Neutrophil (primary cell): ENCODE results near the gene THOC1.

ENCODE experiments used
- H3K27ac ChIP-seq: fragments of 200-600 bp; sonication (generic); 2 replicates; pipeline ENCODE4 v1.5.1; 2016; ENCODE audit warnings: mild to moderate bottlenecking, moderate library complexity
- H3K27me3 ChIP-seq: fragments of 200-600 bp; sonication (generic); 2 replicates; pipeline ENCODE4 v1.6.0; 2016; ENCODE audit warnings: mild to moderate bottlenecking
- H3K36me3 ChIP-seq: fragments of 200-600 bp; sonication (generic); 2 replicates; pipeline ENCODE4 v1.5.1; 2017
- H3K4me1 ChIP-seq, 2 experiments: fragments of 200-600 bp in 1 of 2; sonication (generic) in 1 of 2; 1 replicate in 1 of 2; 2 replicates in 1 of 2; pipeline versions ENCODE4 v1.5.1 to v1.6.1; 2013 to 2016; ENCODE audit warnings: low read depth in 1 of 2, low read length in 1 of 2, mild to moderate bottlenecking in 1 of 2, moderate library complexity in 1 of 2; ENCODE audit not compliant: control insufficient read depth in 1 of 2, insufficient read depth in 1 of 2
- H3K4me3 ChIP-seq, 2 experiments: fragments of 200-600 bp in 1 of 2; sonication (generic) in 1 of 2; 1 replicate in 1 of 2; 2 replicates in 1 of 2; pipeline ENCODE4 v1.5.1; 2013 to 2016; ENCODE audit warnings: low read depth in 1 of 2, low read length in 1 of 2, mild to moderate bottlenecking in 1 of 2, moderate library complexity in 1 of 2
- H3K9me3 ChIP-seq: fragments of 200-600 bp; sonication (generic); 2 replicates; pipeline ENCODE4 v1.5.1; 2016
- TF ChIP-seq, protein P1 (sequence below): fragments of 200-600 bp; sonication (generic); IDR thresholded peaks from 2 replicates; pipeline ENCODE4 v1.5.1; 2016; ENCODE audit warnings: antibody characterized with exemption

Gene THOC1

DNA sequence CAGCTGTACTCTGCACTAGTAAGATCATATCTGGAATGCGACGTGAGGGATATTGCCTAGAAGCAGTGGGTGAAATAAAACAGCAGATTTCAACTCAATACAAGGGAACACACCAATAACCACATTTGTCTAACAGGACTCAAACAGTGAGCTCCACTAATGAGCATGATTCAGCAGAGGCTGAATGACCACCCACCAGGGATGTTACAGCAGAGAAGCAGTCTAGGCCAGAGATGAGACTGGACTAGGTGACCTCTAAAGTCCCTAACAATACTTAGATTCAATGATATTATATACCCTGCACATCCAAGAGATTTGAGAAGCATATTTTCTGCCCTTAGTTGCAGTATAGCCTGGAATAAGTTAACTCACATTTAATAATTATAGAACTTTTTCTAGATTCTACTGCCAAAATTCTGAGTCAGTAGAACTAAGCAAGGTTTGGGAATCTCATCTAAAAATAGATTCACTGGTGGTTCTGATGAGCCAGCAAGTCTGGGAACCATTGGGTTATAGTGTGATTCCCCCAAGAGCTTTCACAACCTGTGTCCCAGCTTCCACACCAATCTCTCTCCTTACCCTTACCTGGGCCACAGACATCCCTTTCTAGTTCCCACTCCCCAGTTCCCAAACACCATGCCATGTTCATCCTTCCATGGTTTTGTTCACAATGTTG is 6.3 kb downstream of the THOC1 start:
- no peaks in the 10 kb centered on the region for H3K4me1 ChIP-seq
- H3K27me3 ChIP-seq: no peaks in the 10 kb centered on the region
- H3K4me3 ChIP-seq: no peak overlapping the region
- TF ChIP-seq, protein P1, sequence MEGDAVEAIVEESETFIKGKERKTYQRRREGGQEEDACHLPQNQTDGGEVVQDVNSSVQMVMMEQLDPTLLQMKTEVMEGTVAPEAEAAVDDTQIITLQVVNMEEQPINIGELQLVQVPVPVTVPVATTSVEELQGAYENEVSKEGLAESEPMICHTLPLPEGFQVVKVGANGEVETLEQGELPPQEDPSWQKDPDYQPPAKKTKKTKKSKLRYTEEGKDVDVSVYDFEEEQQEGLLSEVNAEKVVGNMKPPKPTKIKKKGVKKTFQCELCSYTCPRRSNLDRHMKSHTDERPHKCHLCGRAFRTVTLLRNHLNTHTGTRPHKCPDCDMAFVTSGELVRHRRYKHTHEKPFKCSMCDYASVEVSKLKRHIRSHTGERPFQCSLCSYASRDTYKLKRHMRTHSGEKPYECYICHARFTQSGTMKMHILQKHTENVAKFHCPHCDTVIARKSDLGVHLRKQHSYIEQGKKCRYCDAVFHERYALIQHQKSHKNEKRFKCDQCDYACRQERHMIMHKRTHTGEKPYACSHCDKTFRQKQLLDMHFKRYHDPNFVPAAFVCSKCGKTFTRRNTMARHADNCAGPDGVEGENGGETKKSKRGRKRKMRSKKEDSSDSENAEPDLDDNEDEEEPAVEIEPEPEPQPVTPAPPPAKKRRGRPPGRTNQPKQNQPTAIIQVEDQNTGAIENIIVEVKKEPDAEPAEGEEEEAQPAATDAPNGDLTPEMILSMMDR: no peak
- no peak overlapping the region for H3K27ac ChIP-seq
- peaks cover 44% of the 10 kb centered on the region for H3K36me3 ChIP-seq
- no peaks in the 10 kb centered on the region for H3K9me3 ChIP-seq

DNA sequence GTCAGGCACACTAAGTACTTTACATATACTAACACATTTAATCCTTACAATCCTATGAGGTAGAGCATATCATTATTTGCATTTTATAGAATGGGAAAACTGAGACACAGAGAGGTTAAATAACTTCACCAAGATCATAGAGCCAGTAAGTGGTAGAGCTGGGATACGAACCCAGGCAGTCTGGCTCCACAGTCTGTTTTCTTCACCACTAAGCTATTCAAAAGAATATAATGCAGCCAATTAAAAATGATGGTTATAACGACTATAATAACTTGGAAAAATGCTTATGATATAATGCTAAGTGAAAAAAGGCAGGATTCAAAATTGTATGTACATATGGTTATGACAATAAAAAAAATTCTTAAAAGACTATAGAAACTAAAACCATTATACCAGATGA is 7.3 kb downstream of the THOC1 start:
- Histone ChIP-seq H3K27ac (no peak overlapping the region), H3K4me3 (no peak overlapping the region), H3K36me3 (peaks cover 54% of the 10 kb centered on the region), H3K4me1 (no peaks in the 10 kb centered on the region), H3K27me3 (no peaks in the 10 kb centered on the region), H3K9me3 (no peaks in the 10 kb centered on the region)
- TF ChIP-seq, protein P1: no peak

DNA sequence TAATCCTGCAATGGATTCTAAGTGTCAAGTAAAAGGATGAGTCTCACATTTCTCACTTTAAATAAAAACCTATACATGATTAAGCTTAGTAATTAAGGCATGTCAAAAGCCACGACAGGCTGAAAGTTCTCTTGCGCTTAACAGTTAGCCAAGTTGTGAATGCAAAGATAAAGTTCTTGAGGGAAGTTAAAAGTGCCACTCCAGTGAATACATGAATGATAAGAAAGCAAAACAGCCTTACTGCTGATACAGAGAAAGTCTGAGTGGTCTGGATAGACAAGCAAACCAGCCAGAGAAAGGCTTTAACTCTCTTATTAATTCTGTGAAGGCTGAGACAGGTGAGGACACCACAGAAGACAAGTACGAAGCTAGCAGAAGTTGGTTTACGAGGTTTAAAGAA is 12.7 kb downstream of the THOC1 start:
- H3K36me3 ChIP-seq: peaks cover 67% of the 10 kb centered on the region
- no peak overlapping the region for H3K4me3 ChIP-seq
- H3K27ac ChIP-seq: no peak overlapping the region
- TF ChIP-seq, protein P1: no peak
- H3K9me3 ChIP-seq: no peaks in the 10 kb centered on the region
- H3K4me1 ChIP-seq: no peaks in the 10 kb centered on the region
- H3K27me3 ChIP-seq: no peaks in the 10 kb centered on the region

DNA sequence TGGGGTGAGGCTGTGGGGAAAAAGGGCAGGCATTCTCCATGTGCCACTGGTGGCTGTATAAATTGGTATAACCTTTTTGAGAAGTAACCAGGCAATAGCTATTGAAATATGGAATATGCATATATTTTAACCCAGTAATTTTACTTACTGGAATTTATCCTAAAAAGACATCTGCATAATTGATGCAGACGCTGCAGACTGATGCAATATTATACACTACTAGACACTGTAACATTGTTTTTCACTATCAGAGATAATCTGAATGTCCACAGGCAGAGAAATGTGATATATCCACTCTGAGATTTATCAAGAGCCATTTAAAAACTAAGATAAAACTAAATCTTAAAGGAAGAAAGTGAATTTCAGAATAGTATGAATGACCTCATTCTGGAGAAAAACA is 14.7 kb downstream of the THOC1 start:
- TF ChIP-seq, protein P1: no peak
- Histone ChIP-seq H3K4me3 (no peak overlapping the region), H3K36me3 (peaks cover 60% of the 10 kb centered on the region), H3K27me3 (no peaks in the 10 kb centered on the region), H3K27ac (no peak overlapping the region), H3K9me3 (no peaks in the 10 kb centered on the region), H3K4me1 (no peaks in the 10 kb centered on the region)

DNA sequence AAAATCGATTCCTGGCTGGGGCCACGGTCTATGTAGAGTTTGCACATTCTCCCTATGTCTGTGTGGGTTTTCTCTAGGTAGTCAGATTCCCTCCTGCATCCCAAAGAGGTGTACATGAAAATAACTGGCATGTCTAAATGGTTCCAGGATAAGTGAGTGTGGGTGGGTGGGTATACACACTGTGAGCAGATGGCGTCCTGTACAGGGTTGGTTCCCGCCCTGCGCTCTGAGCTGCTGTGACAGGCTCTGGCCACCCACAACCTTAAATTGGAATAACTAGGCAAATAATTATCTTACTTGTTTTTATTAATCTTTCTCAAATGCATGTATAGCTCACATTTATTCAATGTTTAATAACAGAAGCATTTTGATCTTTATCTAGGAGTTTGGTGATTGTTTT is 16.3 kb downstream of the THOC1 start:
- Histone ChIP-seq H3K4me1 (no peaks in the 10 kb centered on the region), H3K27me3 (no peaks in the 10 kb centered on the region), H3K9me3 (no peaks in the 10 kb centered on the region), H3K4me3 (no peak overlapping the region), H3K36me3 (peaks cover 56% of the 10 kb centered on the region), H3K27ac (no peak overlapping the region)
- TF ChIP-seq, protein P1: no peak
